Measurements from ENCODE around the gene PCDH9. TPM values are rescaled to one million over a fixed set of nuclear protein-coding genes. Genes with fewer than 3 reads are reported as not detected.

Gene PCDH9
- total RNA-seq, 2 donors from 2014 or later = 0.44 to 1.0 TPM

- TF ChIP-seq, protein P1, sequence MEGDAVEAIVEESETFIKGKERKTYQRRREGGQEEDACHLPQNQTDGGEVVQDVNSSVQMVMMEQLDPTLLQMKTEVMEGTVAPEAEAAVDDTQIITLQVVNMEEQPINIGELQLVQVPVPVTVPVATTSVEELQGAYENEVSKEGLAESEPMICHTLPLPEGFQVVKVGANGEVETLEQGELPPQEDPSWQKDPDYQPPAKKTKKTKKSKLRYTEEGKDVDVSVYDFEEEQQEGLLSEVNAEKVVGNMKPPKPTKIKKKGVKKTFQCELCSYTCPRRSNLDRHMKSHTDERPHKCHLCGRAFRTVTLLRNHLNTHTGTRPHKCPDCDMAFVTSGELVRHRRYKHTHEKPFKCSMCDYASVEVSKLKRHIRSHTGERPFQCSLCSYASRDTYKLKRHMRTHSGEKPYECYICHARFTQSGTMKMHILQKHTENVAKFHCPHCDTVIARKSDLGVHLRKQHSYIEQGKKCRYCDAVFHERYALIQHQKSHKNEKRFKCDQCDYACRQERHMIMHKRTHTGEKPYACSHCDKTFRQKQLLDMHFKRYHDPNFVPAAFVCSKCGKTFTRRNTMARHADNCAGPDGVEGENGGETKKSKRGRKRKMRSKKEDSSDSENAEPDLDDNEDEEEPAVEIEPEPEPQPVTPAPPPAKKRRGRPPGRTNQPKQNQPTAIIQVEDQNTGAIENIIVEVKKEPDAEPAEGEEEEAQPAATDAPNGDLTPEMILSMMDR (IDR thresholded peaks at IDR 0.05) = no peak
- intact Hi-C loops (cut with DNase I) = no loop called here
Observed at GRCh38 chr13:66660468-66660813, 569.7 kb downstream of the PCDH9 start.

DNA sequence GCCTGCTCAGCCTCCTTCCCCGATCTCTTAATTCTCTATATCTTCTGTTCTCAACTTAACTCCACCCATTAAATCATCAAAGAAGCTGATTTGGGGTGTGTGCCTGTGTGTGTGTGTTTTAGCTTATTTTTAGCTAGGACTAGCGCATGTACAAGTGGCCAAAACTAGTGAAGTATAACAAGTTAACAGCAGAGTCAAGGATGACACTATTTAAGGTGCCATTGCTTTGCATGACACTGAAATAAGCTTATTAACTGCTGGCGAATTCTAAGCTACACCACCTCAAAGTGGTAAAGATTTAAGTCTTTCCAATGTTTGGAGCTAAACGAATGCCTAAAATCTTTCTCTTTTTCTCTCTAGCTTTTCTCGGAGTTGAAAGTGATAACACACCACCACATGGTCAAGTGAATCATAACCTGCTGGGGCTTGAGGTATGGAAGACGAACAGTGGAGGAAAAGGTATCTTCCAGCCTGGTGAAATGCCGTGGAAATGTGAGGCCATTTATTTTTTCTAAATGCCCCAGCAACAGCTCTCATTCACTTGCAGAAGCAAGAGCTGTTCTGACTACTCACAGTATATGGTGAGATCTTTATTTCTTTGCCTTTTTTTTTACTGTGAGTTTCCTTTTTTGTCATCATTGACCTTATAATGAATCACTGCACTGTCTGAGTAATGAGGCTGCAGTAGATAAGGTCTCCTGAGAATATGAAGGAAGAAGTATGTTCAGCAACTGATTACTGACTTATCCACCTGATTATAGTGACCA lies 570.3 kb downstream of the PCDH9 start:
- Histone ChIP-seq H3K36me3 (no peaks in the 10 kb centered on the region), H3K9me3 (no peaks in the 10 kb centered on the region), H3K4me3 (no peak overlapping the region), H3K4me1 (no peaks in the 10 kb centered on the region), H3K27me3 (no peaks in the 10 kb centered on the region), H3K9ac (ENCODE audit: low read depth in 2 of 2, low read length in 2 of 2) (no peak overlapping the region), H3K27ac (no peak overlapping the region)
- DNase-seq = no peak
- TF ChIP-seq, protein P1 (IDR thresholded peaks at IDR 0.05) = no peak
- intact Hi-C loops (cut with DNase I) = no loop called here

More at GRCh38 chr13:66660468-66660813, 569.7 kb downstream of the PCDH9 start:
- DNase-seq = no peak
- no peaks in the 10 kb centered on the region for H3K4me1 ChIP-seq
- no peak overlapping the region for H3K27ac ChIP-seq
- H3K9ac ChIP-seq (ENCODE audit: low read depth in 2 of 2, low read length in 2 of 2) = no peak overlapping the region
- no peaks in the 10 kb centered on the region for H3K36me3 ChIP-seq
- H3K4me3 ChIP-seq = no peak overlapping the region
- H3K27me3 ChIP-seq = no peaks in the 10 kb centered on the region
- H3K9me3 ChIP-seq = no peaks in the 10 kb centered on the region

GRCh38 chr13:66659286-66659685 lies 570.9 kb downstream of the PCDH9 start:
- no peaks in the 10 kb centered on the region for H3K4me1 ChIP-seq
- DNase-seq = no peak
- no peaks in the 10 kb centered on the region for H3K36me3 ChIP-seq
- TF ChIP-seq, protein P1 (IDR thresholded peaks at IDR 0.05) = no peak
- intact Hi-C loops (cut with DNase I) = no loop called here
- H3K9ac ChIP-seq (ENCODE audit: low read depth in 2 of 2, low read length in 2 of 2) = no peak overlapping the region
- no peaks in the 10 kb centered on the region for H3K9me3 ChIP-seq
- no peaks in the 10 kb centered on the region for H3K27me3 ChIP-seq
- H3K27ac ChIP-seq = no peak overlapping the region
- H3K4me3 ChIP-seq = no peak overlapping the region

GRCh38 chr13:66657165-66657881 lies 572.8 kb downstream of the PCDH9 start:
- H3K9ac ChIP-seq (ENCODE audit: low read depth in 2 of 2, low read length in 2 of 2) = no peak overlapping the region
- no peak for DNase-seq

DNA sequence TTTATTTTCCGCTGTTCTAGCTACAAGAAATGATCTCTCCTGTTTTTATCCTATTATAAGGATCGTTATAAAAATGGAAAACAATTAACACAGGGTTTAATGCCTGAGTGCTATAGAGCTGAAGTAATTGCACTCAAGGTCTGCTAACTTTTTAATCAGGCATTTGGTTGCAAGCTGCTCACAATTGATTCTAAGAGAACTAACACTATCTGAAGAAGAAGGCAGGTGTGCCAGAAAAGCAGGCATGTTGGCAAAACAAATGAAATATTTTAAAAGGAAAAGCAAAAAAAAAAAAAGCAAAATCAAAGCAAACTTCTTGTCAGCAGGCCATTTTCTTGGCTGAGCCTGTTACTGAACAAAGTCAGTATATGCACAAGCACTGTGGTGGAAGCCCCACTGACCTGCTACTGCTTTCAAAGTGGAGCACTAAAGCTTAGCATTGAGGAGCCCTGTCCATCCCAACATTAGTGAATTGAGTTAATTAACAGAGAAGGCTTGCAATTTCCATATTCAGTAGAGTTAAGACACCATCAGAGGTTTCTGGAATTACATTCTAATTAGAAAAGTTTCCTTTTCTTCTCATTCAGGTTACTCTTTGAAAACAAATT lies 574.2 kb downstream of the PCDH9 start:
- Histone ChIP-seq H3K9ac (ENCODE audit: low read depth in 2 of 2, low read length in 2 of 2) (no peak overlapping the region), H3K4me1 (no peaks in the 10 kb centered on the region), H3K27ac (no peak overlapping the region), H3K9me3 (no peaks in the 10 kb centered on the region), H3K36me3 (no peaks in the 10 kb centered on the region), H3K27me3 (no peaks in the 10 kb centered on the region), H3K4me3 (no peak overlapping the region)
- intact Hi-C loops (cut with DNase I) = no loop called here
- TF ChIP-seq, protein P1 (IDR thresholded peaks at IDR 0.05) = no peak
- no peak for DNase-seq

More at GRCh38 chr13:66657165-66657881, 572.8 kb downstream of the PCDH9 start:
- no peaks in the 10 kb centered on the region for H3K27me3 ChIP-seq
- H3K4me1 ChIP-seq = no peaks in the 10 kb centered on the region
- TF ChIP-seq, protein P1 (IDR thresholded peaks at IDR 0.05) = no peak
- intact Hi-C loops (cut with DNase I) = no loop called here
- no peak overlapping the region for H3K4me3 ChIP-seq
- H3K27ac ChIP-seq = no peak overlapping the region
- no peaks in the 10 kb centered on the region for H3K36me3 ChIP-seq
- no peaks in the 10 kb centered on the region for H3K9me3 ChIP-seq
